Lung (tissue), 12 donors: Measurements from ENCODE around the gene FLRT2. TPM values are rescaled to one million over a fixed set of nuclear protein-coding genes. Genes with fewer than 3 reads are reported as not detected.

Source experiments
- ATAC-seq: fragments of 200-7000 bp; cut with Tn5 transposase; one replicate; pipeline ENCODE4 v1.9.1; 2020; ENCODE audit warnings: moderate number of reproducible peaks; ENCODE audit not compliant: insufficient read depth, low FRiP score
- DNase-seq, 3 donors: peaks; one replicate each; pipeline ENCODE4 v3.0.0-alpha.2; 2013 to 2017
- H3K27ac ChIP-seq, 2 donors: one replicate each; pipeline ENCODE4 v1.5.1; 2013; ENCODE audit warnings: mild to moderate bottlenecking in 2 of 2, moderate library complexity in 2 of 2, control low read depth in 1 of 2, inconsistent platforms in 1 of 2, low read depth in 1 of 2, low read length in 1 of 2
- H3K27me3 ChIP-seq, 3 donors: one replicate each; pipeline ENCODE4 v1.5.1; 2013; ENCODE audit warnings: low read length in 2 of 3; ENCODE audit not compliant: control insufficient read depth in 3 of 3, insufficient read depth in 3 of 3
- H3K36me3 ChIP-seq, 4 donors: one replicate each; pipeline ENCODE4 v1.5.1; 2013; ENCODE audit warnings: low read length in 4 of 4, mild to moderate bottlenecking in 1 of 4, moderate library complexity in 1 of 4; ENCODE audit not compliant: control insufficient read depth in 4 of 4, insufficient read depth in 4 of 4
- H3K4me1 ChIP-seq, 5 donors: one replicate each; pipeline ENCODE4 v1.5.1; 2013; ENCODE audit warnings: low read length in 5 of 5, mild to moderate bottlenecking in 2 of 5, moderate library complexity in 1 of 5; ENCODE audit not compliant: control insufficient read depth in 5 of 5, insufficient read depth in 5 of 5
- H3K4me3 ChIP-seq: one replicate; pipeline ENCODE4 v1.5.1; 2013; ENCODE audit warnings: mild to moderate bottlenecking, control low read depth, moderate library complexity
- H3K9ac ChIP-seq, 2 donors: one replicate each; pipeline ENCODE4 v1.5.1; 2013; ENCODE audit warnings: low read length in 2 of 2, control low read depth in 1 of 2; ENCODE audit not compliant: insufficient read depth in 1 of 2
- H3K9me3 ChIP-seq, 4 donors: one replicate each; pipeline ENCODE4 v1.5.1; 2013; ENCODE audit warnings: low read length in 3 of 4, mild to moderate bottlenecking in 1 of 4, moderate library complexity in 1 of 4; ENCODE audit not compliant: control insufficient read depth in 4 of 4, insufficient read depth in 3 of 4
- WGBS, 2 donors: extraction: QIAGEN DNeasy Blood & Tissue Kit; methylation state at CpG; one replicate each; pipeline ENCODE4 v1.1.7; 2013; 5-methylcytosine and 5-hydroxymethylcytosine counted together
- polyA plus RNA-seq, 2 donors: library from polyadenylated mRNA; stranded (reverse); fragments of 200-250 nt; gene quantifications; one replicate each; pipeline ENCODE4 v1.2.1, GENCODE V29; 2013
- total RNA-seq, 2 donors: library from RNA; depleted of rRNA in 1 of 2; stranded (reverse); fragments of >200 nt in 1 of 2; gene quantifications; one replicate each; pipeline ENCODE4 v1.2.1, GENCODE V29; 2014 to 2021
- TF ChIP-seq, protein P1 (sequence below): IDR thresholded peaks from 2 replicates; pipeline ENCODE4 v1.5.1; 2012; ENCODE audit warnings: mild to moderate bottlenecking; ENCODE audit errors: control extremely low read depth, extremely low read depth
- donor health status: control.
- donor health status: control.
- donor health status: Bipolar disorder and iron deficiency.
- donor health status: healthy.
- donor health status: DM: yes; HTN: yes; CAD: no.

Gene FLRT2
- total and polyA plus RNA-seq, 4 donors, result 1.2 to 53.7 (median 8.8) TPM

DNA sequence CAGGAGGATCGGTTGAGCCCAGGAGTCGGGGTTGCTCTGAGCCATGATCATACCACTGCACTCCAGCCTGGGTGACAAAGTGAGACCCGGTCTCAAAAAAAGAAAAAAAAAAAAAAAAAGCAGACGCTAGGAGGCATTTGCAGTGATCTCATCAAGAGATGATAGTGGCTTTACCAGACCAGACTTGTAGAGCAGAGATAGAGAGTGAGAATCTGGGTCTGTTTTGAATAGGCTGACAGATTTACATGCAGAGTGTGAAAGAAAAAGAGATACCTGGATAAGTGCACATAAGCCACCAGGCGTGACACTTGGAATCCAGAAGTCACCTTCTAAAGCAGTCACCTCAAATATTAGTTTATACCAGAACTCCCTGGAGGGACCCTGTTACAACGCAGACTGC is 21.1 kb upstream of the FLRT2 start:
- Histone ChIP-seq H3K9me3 (no peaks in the 10 kb centered on the region), H3K27ac (no peak overlapping the region), H3K4me3 (no peak overlapping the region), H3K27me3 (peaks cover 0 to 16% (median 16%) of the 10 kb centered on the region in 3 donors), H3K36me3 (no peaks in the 10 kb centered on the region), H3K9ac (no peak overlapping the region), H3K4me1 (peaks cover 0 to 11% (median 2%) of the 10 kb centered on the region in 5 donors)
- 93% methylated on average over 6 of the region's 6 CpGs for WGBS, 2 donors
- TF ChIP-seq, protein P1, sequence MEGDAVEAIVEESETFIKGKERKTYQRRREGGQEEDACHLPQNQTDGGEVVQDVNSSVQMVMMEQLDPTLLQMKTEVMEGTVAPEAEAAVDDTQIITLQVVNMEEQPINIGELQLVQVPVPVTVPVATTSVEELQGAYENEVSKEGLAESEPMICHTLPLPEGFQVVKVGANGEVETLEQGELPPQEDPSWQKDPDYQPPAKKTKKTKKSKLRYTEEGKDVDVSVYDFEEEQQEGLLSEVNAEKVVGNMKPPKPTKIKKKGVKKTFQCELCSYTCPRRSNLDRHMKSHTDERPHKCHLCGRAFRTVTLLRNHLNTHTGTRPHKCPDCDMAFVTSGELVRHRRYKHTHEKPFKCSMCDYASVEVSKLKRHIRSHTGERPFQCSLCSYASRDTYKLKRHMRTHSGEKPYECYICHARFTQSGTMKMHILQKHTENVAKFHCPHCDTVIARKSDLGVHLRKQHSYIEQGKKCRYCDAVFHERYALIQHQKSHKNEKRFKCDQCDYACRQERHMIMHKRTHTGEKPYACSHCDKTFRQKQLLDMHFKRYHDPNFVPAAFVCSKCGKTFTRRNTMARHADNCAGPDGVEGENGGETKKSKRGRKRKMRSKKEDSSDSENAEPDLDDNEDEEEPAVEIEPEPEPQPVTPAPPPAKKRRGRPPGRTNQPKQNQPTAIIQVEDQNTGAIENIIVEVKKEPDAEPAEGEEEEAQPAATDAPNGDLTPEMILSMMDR, result no peak
- no peak for DNase-seq
- no peak for ATAC-seq

DNA sequence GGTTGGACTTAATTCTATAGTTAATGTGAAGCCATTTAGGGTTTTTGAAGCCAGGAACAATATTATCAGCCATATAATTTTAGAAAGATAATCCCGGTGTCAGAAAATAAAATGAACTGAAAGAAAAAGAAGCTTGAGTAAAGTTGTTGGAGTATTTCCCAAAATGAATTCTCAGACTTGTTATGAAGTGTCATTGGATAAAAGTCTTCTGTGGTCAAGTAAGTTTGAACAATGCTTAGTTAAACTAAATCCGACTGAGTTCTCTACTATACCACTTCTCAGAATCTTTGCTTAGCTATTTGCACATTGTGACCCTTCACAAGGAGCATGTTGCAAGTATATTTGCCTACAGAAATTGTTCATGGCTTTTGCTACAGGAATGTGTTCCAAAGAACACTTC is 17.5 kb upstream of the FLRT2 start:
- no peak overlapping the region for H3K4me3 ChIP-seq
- peaks cover 0 to 16% (median 2%) of the 10 kb centered on the region in 5 donors for H3K4me1 ChIP-seq
- peaks cover 0 to 27% (median 26%) of the 10 kb centered on the region in 3 donors for H3K27me3 ChIP-seq
- ATAC-seq, result no peak
- no peaks in the 10 kb centered on the region for H3K36me3 ChIP-seq
- H3K9me3 ChIP-seq, result no peaks in the 10 kb centered on the region
- H3K27ac ChIP-seq, result no peak overlapping the region
- WGBS, 2 donors, result 51 to 73% methylated on average over 2 of the region's 2 CpGs
- TF ChIP-seq, protein P1, result no peak
- peak in 2 of 3 donors; percentile 96 to 98 for DNase-seq
- no peak overlapping the region for H3K9ac ChIP-seq

DNA sequence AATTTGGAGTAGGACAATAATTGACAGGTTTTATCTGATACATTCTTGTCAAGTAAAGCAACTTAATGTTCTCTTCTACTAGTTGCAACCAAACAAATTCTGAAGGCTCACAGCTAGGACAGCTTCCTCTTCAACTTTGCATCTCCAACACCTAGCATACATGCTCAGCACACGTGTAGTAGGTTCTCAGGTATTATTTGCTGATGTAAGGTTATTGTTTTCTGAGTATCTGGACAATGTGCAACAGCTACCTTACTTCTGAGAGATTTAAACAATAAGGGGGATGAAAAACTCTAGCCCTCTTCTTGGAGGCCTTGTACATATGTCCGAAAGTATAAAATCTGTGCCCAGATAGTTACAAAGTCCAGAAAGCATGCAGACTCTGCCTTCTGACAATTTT is 15.5 kb upstream of the FLRT2 start:
- no peak overlapping the region for H3K4me3 ChIP-seq
- no peak for DNase-seq
- TF ChIP-seq, protein P1, result no peak
- peaks cover 0 to 16% (median 2%) of the 10 kb centered on the region in 5 donors for H3K4me1 ChIP-seq
- H3K9ac ChIP-seq, result no peak overlapping the region
- WGBS, 2 donors, result 82 to 90% methylated on average over 2 of the region's 2 CpGs
- no peaks in the 10 kb centered on the region for H3K9me3 ChIP-seq
- H3K36me3 ChIP-seq, result no peaks in the 10 kb centered on the region
- ATAC-seq, result no peak
- H3K27ac ChIP-seq, result no peak overlapping the region
- H3K27me3 ChIP-seq, result peaks cover 0 to 23% (median 14%) of the 10 kb centered on the region in 3 donors
